Measurements from ENCODE around the gene GSPT1. TPM values are rescaled to one million over a fixed set of nuclear protein-coding genes. Genes with fewer than 3 reads are reported as not detected.
"Not testable (repeated sequence)": the region's sequence is repeated elsewhere in the genome, so short reads cannot be mapped to it uniquely, and the experiment has no call there.

Gene GSPT1
- polyA plus RNA-seq, 1 of the 3 experiments (the other 2 are of a cell fraction), result 41.5 TPM

- Histone ChIP-seq H3K9ac (no peak overlapping the region), H3K27ac (ENCODE audit: low read depth in 2 of 2, low read length in 1 of 2) (no peak overlapping the region), H4K20me1 (ENCODE audit: insufficient read depth) (no peaks in the 10 kb centered on the region), H3K9me3 (no peaks in the 10 kb centered on the region), H3K9me2 (no peaks in the 10 kb centered on the region), H3K4me1 (ENCODE audit: control insufficient read depth in 1 of 2, insufficient read depth in 2 of 2, low read depth in 1 of 2, low read length in 1 of 2) (no peaks in the 10 kb centered on the region), H3K4me2 (no peak overlapping the region), H3K79me2 (ENCODE audit: insufficient read depth) (no peaks in the 10 kb centered on the region), H2AFZ (ENCODE audit: low read depth) (peak overlapping the region; percentile 49; the same call in 1 of the 2 replicates), H3K4me3 (ENCODE audit: low read depth in 2 of 2, low read length in 1 of 2) (no peak overlapping the region), H3F3A (replicated peaks; ENCODE audit: insufficient read depth) (no peaks in the 10 kb centered on the region), H3K27me3 (ENCODE audit: insufficient read depth) (no peaks in the 10 kb centered on the region), H3K36me3 (replicated peaks in 1 of 2; ENCODE audit: control insufficient read depth in 1 of 2, insufficient read depth in 2 of 2, low read length in 1 of 2) (no peaks in the 10 kb centered on the region)
- 75% methylated on average over 3 of the region's 3 CpGs for WGBS (ENCODE audit: low lambda C conversion rate)
- ChIA-PET POLR2A (no interaction called here), CTCF (interaction anchor here (3.1 kb wide), 1 partner anchor 121 kb away, joined by 21 read pairs; no protein-coding TSS in a partner anchor)
- TF ChIP-seq, protein P1, sequence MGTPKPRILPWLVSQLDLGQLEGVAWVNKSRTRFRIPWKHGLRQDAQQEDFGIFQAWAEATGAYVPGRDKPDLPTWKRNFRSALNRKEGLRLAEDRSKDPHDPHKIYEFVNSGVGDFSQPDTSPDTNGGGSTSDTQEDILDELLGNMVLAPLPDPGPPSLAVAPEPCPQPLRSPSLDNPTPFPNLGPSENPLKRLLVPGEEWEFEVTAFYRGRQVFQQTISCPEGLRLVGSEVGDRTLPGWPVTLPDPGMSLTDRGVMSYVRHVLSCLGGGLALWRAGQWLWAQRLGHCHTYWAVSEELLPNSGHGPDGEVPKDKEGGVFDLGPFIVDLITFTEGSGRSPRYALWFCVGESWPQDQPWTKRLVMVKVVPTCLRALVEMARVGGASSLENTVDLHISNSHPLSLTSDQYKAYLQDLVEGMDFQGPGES (IDR thresholded peaks at IDR 0.05; ENCODE audit: low read depth, low read length), result no peak
- TF ChIP-seq PBX3 (IDR thresholded peaks at IDR 0.05) (no peak), USF1 (IDR thresholded peaks at IDR 0.05; ENCODE audit: borderline replicate concordance, low read depth) (no peak), TEAD4 (IDR thresholded peaks at IDR 0.05; ENCODE audit: borderline replicate concordance, insufficient read depth) (no peak), TAF1 (IDR thresholded peaks at IDR 0.05; ENCODE audit: borderline replicate concordance, low read depth, low read length) (no peak), TCF12 (IDR thresholded peaks at IDR 0.05) (no peak), YY1 (IDR thresholded peaks at IDR 0.05; ENCODE audit: low read depth) (no peak), NFIC (IDR thresholded peaks at IDR 0.05; ENCODE audit: borderline replicate concordance) (no peak), SIN3A (IDR thresholded peaks at IDR 0.05; ENCODE audit: borderline replicate concordance, low read depth, low read length) (no peak), FOSL2 (IDR thresholded peaks at IDR 0.05; ENCODE audit: borderline replicate concordance, low read depth) (no peak), SMC3 (IDR thresholded peaks at IDR 0.05; ENCODE audit: low read depth, low read length) (no peak), MXI1 (IDR thresholded peaks at IDR 0.05; ENCODE audit: low read depth, low read length) (no peak), CTCF (IDR thresholded peaks at IDR 0.05) (no peak), RXRA (IDR thresholded peaks at IDR 0.05; ENCODE audit: borderline replicate concordance, low read depth) (no peak), CHD2 (IDR thresholded peaks at IDR 0.05; ENCODE audit: low read length, partially characterized antibody) (no peak)
- no peak for DNase-seq
Observed at GRCh38 chr16:11946433-11946832, 30.7 kb upstream of the GSPT1 start.

- H3K36me3 ChIP-seq (replicated peaks in 1 of 2; ENCODE audit: control insufficient read depth in 1 of 2, insufficient read depth in 2 of 2, low read length in 1 of 2); H3K4me2 ChIP-seq; POLR2A ChIA-PET; H3K4me1 ChIP-seq (ENCODE audit: control insufficient read depth in 1 of 2, insufficient read depth in 2 of 2, low read depth in 1 of 2, low read length in 1 of 2); H3K27ac ChIP-seq (ENCODE audit: low read depth in 2 of 2, low read length in 1 of 2); H3K9ac ChIP-seq; H3F3A ChIP-seq (replicated peaks; ENCODE audit: insufficient read depth); DNase-seq; H2AFZ ChIP-seq (ENCODE audit: low read depth); H3K27me3 ChIP-seq (ENCODE audit: insufficient read depth); CTCF ChIA-PET; H3K9me2 ChIP-seq; H4K20me1 ChIP-seq (ENCODE audit: insufficient read depth); H3K9me3 ChIP-seq; H3K79me2 ChIP-seq (ENCODE audit: insufficient read depth); H3K4me3 ChIP-seq (ENCODE audit: low read depth in 2 of 2, low read length in 1 of 2): not testable (repeated sequence)
- WGBS (ENCODE audit: low lambda C conversion rate), result 90% methylated on average over 4 of the region's 4 CpGs
Observed at GRCh38 chr16:11941945-11942344, 26.2 kb upstream of the GSPT1 start, which contains the start of gene NPIPB2. NPIPB2 (minus strand) TSS chr16:11942045; CDS start chr16:11942045, 0 bp downstream.

DNA sequence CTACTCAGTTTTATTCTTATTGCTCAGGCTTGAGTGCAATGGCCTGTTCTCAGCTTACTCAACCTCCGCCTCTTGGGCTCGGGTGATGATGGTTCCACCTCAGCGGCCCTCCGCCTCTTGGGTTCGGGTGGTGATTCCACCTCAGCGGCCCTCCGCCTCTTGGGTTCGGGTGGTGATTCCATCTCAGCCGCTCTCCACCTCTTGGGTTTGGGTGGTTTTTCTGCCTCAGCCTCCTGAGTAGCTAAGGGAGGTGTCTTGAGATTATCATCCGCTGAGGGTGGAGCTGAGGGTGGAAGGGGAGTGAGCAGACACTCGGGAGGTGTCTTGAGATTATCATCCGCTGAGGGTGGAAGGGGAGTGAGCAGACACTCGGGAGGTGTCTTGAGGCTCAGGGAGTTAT lies 11.6 kb upstream of the GSPT1 start:
- H4K20me1 ChIP-seq (ENCODE audit: insufficient read depth); H3K27me3 ChIP-seq (ENCODE audit: insufficient read depth); DNase-seq; H3K4me1 ChIP-seq (ENCODE audit: control insufficient read depth in 1 of 2, insufficient read depth in 2 of 2, low read depth in 1 of 2, low read length in 1 of 2); H3K4me3 ChIP-seq (ENCODE audit: low read depth in 2 of 2, low read length in 1 of 2); H3F3A ChIP-seq (replicated peaks; ENCODE audit: insufficient read depth); H3K4me2 ChIP-seq; H3K27ac ChIP-seq (ENCODE audit: low read depth in 2 of 2, low read length in 1 of 2); H3K79me2 ChIP-seq (ENCODE audit: insufficient read depth); H3K36me3 ChIP-seq (replicated peaks in 1 of 2; ENCODE audit: control insufficient read depth in 1 of 2, insufficient read depth in 2 of 2, low read length in 1 of 2); H3K9ac ChIP-seq; H3K9me2 ChIP-seq; POLR2A ChIA-PET; H3K9me3 ChIP-seq; CTCF ChIA-PET; H2AFZ ChIP-seq (ENCODE audit: low read depth): not testable (repeated sequence)
- WGBS (ENCODE audit: low lambda C conversion rate), result 81% methylated on average over 13 of the region's 13 CpGs
